Measurements from ENCODE around the gene RAD21L1. TPM values are rescaled to one million over a fixed set of nuclear protein-coding genes. Genes with fewer than 3 reads are reported as not detected.

Gene RAD21L1
- total RNA-seq, 1 donor from 2014 or later: not detected

DNA sequence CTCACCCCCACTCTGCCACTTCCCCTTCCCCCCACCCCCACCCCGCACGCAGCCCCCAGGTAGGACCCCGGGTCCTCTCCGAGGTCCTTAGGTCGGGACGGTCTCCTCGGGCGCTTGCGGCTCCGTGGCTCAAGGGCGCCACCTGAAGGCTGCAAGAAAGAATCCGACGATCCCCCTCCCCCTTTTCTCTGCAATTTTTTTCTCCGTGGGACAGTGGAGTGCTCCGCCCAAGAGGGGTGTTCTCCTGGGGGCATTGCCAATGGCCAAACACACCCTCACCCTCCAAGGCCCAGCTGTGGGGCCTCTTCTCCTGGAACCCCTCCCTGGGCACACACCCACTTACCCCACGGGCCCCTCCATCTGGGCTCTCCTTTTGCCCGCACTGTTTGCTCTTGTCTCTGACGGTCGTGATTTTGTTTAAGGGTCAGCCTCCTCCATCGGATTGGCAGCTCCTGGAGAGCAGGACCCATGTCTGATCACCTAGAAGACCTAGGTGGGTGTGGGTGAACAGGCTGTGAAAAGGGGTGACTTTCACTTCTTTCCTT, 40.0 kb upstream of the RAD21L1 start:
- H3K9me3 Mint-ChIP-seq (ENCODE audit: low read depth): no peaks in the 10 kb centered on the region
- DNase-seq (ENCODE audit: low spot score, unreplicated experiment): peak; percentile 54
- H3K27ac Mint-ChIP-seq: peak overlapping the region; percentile 91

DNA sequence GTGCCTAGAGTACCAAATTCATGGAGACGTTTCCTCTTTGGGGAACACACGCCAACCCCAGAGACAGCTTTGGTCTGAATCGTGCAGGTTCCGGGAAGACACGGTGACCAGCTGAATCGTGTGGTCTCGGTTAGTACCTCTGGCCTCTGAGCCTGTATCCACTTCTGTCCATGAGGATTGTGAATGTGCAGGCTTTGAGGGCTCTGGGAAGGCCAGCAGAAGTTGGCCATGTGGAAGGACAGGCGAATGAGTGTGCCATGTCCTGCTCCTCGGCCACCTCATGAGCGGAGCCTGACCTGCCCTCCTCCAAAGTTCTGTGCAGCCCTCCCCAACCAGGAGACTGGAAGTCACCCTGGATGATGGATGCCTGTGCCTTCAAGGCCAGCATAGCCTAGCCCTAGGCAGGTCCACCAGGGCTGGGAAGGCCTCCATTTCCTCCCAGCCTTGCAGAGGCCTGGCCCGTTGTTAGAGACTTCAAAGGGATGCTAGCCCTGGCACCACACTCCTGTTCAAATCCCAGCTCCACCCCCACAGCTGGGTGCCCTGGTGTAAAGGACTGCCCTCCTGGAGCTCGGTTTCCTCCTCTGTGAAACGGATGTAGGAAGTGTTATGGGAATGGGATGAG, 39.4 kb upstream of the RAD21L1 start:
- Mint-ChIP-seq H3K27me3 (peaks cover 23% of the 10 kb centered on the region), H3K4me1 (ENCODE audit: low read depth) (peaks cover 11% of the 10 kb centered on the region), H3K27ac (peak overlapping the region; percentile 91), H3K36me3 (ENCODE audit: insufficient read depth) (no peaks in the 10 kb centered on the region), H3K4me3 (ENCODE audit: low read depth) (peak overlapping the region; percentile 72), H3K9me3 (ENCODE audit: low read depth) (no peaks in the 10 kb centered on the region)
- TF ChIP-seq, protein P1, sequence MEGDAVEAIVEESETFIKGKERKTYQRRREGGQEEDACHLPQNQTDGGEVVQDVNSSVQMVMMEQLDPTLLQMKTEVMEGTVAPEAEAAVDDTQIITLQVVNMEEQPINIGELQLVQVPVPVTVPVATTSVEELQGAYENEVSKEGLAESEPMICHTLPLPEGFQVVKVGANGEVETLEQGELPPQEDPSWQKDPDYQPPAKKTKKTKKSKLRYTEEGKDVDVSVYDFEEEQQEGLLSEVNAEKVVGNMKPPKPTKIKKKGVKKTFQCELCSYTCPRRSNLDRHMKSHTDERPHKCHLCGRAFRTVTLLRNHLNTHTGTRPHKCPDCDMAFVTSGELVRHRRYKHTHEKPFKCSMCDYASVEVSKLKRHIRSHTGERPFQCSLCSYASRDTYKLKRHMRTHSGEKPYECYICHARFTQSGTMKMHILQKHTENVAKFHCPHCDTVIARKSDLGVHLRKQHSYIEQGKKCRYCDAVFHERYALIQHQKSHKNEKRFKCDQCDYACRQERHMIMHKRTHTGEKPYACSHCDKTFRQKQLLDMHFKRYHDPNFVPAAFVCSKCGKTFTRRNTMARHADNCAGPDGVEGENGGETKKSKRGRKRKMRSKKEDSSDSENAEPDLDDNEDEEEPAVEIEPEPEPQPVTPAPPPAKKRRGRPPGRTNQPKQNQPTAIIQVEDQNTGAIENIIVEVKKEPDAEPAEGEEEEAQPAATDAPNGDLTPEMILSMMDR (IDR thresholded peaks at IDR 0.05; ENCODE audit: unreplicated experiment): no peak
- no peak for DNase-seq (ENCODE audit: low spot score, unreplicated experiment)

More for the DNA sequence above, 40.0 kb upstream of the RAD21L1 start:
- Mint-ChIP-seq H3K27me3 (peaks cover 23% of the 10 kb centered on the region), H3K4me1 (ENCODE audit: low read depth) (peaks cover 11% of the 10 kb centered on the region), H3K36me3 (ENCODE audit: insufficient read depth) (no peaks in the 10 kb centered on the region), H3K4me3 (ENCODE audit: low read depth) (peak overlapping the region; percentile 72)
- TF ChIP-seq, protein P1 (IDR thresholded peaks at IDR 0.05; ENCODE audit: unreplicated experiment): peak; percentile 76

DNA sequence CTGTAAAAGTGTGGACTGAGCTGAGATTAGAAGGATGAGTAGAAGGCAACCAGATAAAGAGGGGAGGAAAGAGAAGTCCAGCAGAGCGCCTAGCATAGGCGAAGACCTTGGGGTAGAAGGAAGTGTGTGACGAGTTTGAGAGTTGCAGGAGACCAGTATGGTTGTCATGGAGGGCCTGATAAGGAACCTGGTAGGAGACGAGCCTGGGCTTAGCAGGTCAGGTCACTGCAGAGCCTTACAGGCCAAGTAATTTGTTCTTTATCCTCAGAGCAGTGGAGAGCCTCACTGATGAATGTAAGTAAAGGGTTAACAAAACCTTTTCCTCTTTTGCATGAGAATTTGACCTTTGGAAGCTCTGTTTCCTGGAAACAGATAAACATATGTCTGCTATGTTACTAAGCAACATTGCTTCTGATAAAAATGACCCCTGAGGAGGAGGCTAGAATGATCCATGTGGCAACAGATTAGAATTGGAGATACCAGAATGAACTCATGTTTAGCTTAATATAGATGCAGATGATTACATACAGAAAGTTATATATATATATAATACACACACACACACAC, 38.2 kb upstream of the RAD21L1 start:
- Mint-ChIP-seq H3K4me3 (ENCODE audit: low read depth) (no peak overlapping the region), H3K27me3 (peaks cover 23% of the 10 kb centered on the region), H3K27ac (no peak overlapping the region), H3K4me1 (ENCODE audit: low read depth) (peaks cover 11% of the 10 kb centered on the region), H3K36me3 (ENCODE audit: insufficient read depth) (no peaks in the 10 kb centered on the region), H3K9me3 (ENCODE audit: low read depth) (no peaks in the 10 kb centered on the region)
- DNase-seq (ENCODE audit: low spot score, unreplicated experiment): no peak
- TF ChIP-seq, protein P1 (IDR thresholded peaks at IDR 0.05; ENCODE audit: unreplicated experiment): no peak

DNA sequence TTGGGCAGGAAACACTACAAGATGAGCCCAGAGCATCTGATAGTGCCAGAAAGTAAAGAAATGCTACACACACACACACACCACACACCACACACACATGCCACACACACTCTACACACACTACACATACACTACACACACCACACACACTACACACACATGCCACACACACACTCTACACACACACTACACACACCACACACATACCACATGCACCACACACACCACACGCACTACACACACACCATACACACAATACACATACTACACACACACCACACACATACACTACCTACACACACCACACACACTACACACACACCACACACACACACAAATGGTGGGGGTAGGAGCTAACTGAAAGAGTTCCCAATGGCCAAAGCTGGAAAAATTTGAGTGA, 37.5 kb upstream of the RAD21L1 start:
- Mint-ChIP-seq H3K27ac (no peak overlapping the region), H3K4me1 (ENCODE audit: low read depth) (peaks cover 11% of the 10 kb centered on the region), H3K4me3 (ENCODE audit: low read depth) (no peak overlapping the region), H3K36me3 (ENCODE audit: insufficient read depth) (no peaks in the 10 kb centered on the region), H3K27me3 (peaks cover 18% of the 10 kb centered on the region), H3K9me3 (ENCODE audit: low read depth) (no peaks in the 10 kb centered on the region)
- TF ChIP-seq, protein P1 (IDR thresholded peaks at IDR 0.05; ENCODE audit: unreplicated experiment): no peak
- DNase-seq (ENCODE audit: low spot score, unreplicated experiment): no peak

DNA sequence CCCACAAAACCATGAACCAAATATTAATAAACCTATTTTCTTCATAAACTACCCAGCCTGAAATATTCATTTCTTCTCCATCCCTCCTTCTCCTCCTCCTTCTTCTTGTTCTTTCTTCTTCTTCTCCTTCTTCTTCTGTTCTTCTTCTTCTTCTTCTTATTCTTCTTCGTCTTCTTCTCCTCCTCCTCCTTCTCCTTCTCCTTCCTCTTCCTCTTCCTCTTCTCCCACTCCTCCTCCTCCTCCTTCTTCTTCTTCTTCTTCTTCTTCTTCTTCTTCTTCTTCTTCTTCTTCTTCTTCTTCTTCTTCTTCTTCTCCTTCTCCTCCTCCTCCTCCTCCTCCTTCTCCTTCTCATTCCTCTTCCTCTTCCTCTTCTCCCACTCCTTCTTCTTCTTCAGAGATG, 36.0 kb upstream of the RAD21L1 start:
- TF ChIP-seq, protein P1 (IDR thresholded peaks at IDR 0.05; ENCODE audit: unreplicated experiment): no peak
- no peak overlapping the region for H3K4me3 Mint-ChIP-seq (ENCODE audit: low read depth)
- peaks cover 5% of the 10 kb centered on the region for H3K4me1 Mint-ChIP-seq (ENCODE audit: low read depth)
- H3K36me3 Mint-ChIP-seq (ENCODE audit: insufficient read depth): no peaks in the 10 kb centered on the region
- no peak overlapping the region for H3K27ac Mint-ChIP-seq
- no peak for DNase-seq (ENCODE audit: low spot score, unreplicated experiment)
- H3K9me3 Mint-ChIP-seq (ENCODE audit: low read depth): no peaks in the 10 kb centered on the region
- H3K27me3 Mint-ChIP-seq: peaks cover 5% of the 10 kb centered on the region
